Measurements from ENCODE around the gene TXNDC15.

TXNDC15 gene

GRCh38 chr5:134935711-134936602, 61.8 kb downstream of the TXNDC15 start:
- no CpG with 5 or more reads among the region's 12 CpGs for WGBS, 2 donors (ENCODE audit: extremely low coverage in 2 of 2, insufficient read length in 2 of 2, insufficient replicate concordance in 1 of 2)

GRCh38 chr5:134937526-134937925, 63.4 kb downstream of the TXNDC15 start:
- Histone ChIP-seq H3K9me3 (replicated peaks in 1 of 2; ENCODE audit: control insufficient read depth in 2 of 2, insufficient read depth in 1 of 2, low read depth in 1 of 2, low read length in 2 of 2) (no peaks in the 10 kb centered on the region), H2BK120ac (ENCODE audit: low read depth, low read length) (no peak overlapping the region), H2BK15ac (ENCODE audit: low read length) (no peak overlapping the region), H3K27ac (replicated peaks; ENCODE audit: low read length) (no peak overlapping the region), H2AFZ (ENCODE audit: low read length) (no peak overlapping the region), H4K8ac (ENCODE audit: low read depth, low read length) (no peak overlapping the region), H3K4me1 (ENCODE audit: control insufficient read depth in 2 of 2, insufficient read depth in 1 of 2, low read depth in 1 of 2, low read length in 2 of 2) (peaks cover 0 to 6% of the 10 kb centered on the region in 2 donors), H3K4me2 (ENCODE audit: insufficient read depth, low read length, poor library complexity, severe bottlenecking) (no peak overlapping the region), H4K91ac (ENCODE audit: low read depth, low read length, poor library complexity) (no peak overlapping the region), H3K79me1 (ENCODE audit: low read depth, low read length) (no peaks in the 10 kb centered on the region), H3K18ac (ENCODE audit: low read length) (no peak overlapping the region), H3K14ac (ENCODE audit: low read length) (no peak overlapping the region), H3K9ac (ENCODE audit: low read depth, low read length, poor library complexity) (no peak overlapping the region), H2BK12ac (ENCODE audit: low read length) (no peak overlapping the region), H3K4ac (ENCODE audit: low read length) (no peak overlapping the region), H3K4me3 (ENCODE audit: low read length in 2 of 2) (no peak overlapping the region), H2BK5ac (ENCODE audit: low read length) (no peak overlapping the region), H3K36me3 (replicated peaks in 1 of 2; ENCODE audit: control insufficient read depth in 2 of 2, insufficient read depth in 2 of 2, low read length in 2 of 2) (peaks cover 0 to 53% of the 10 kb centered on the region in 2 donors), H2AK5ac (ENCODE audit: low read depth, low read length) (no peak overlapping the region), H3K23ac (ENCODE audit: low read depth, low read length, poor library complexity) (no peak overlapping the region), H3K27me3 (ENCODE audit: control insufficient read depth in 3 of 3, insufficient read depth in 3 of 3, low read depth in 1 of 3, low read length in 3 of 3) (no peaks in the 10 kb centered on the region)
- DNase-seq (ENCODE audit: low spot score): no peak
- no CpG with 5 or more reads among the region's 8 CpGs for WGBS, 2 donors (ENCODE audit: extremely low coverage in 2 of 2, insufficient read length in 2 of 2, insufficient replicate concordance in 1 of 2)

More at GRCh38 chr5:134935711-134936602, 61.8 kb downstream of the TXNDC15 start:
- Histone ChIP-seq H2AK5ac (ENCODE audit: low read depth, low read length) (no peak overlapping the region), H2BK120ac (ENCODE audit: low read depth, low read length) (no peak overlapping the region), H3K4ac (ENCODE audit: low read length) (no peak overlapping the region), H3K9me3 (replicated peaks in 1 of 2; ENCODE audit: control insufficient read depth in 2 of 2, insufficient read depth in 1 of 2, low read depth in 1 of 2, low read length in 2 of 2) (no peaks in the 10 kb centered on the region), H4K8ac (ENCODE audit: low read depth, low read length) (no peak overlapping the region), H3K79me1 (ENCODE audit: low read depth, low read length) (no peaks in the 10 kb centered on the region), H3K36me3 (replicated peaks in 1 of 2; ENCODE audit: control insufficient read depth in 2 of 2, insufficient read depth in 2 of 2, low read length in 2 of 2) (peaks cover 0 to 54% of the 10 kb centered on the region in 2 donors), H2BK5ac (ENCODE audit: low read length) (no peak overlapping the region), H2BK12ac (ENCODE audit: low read length) (no peak overlapping the region), H3K4me3 (ENCODE audit: low read length in 2 of 2) (no peak overlapping the region), H3K9ac (ENCODE audit: low read depth, low read length, poor library complexity) (no peak overlapping the region), H4K91ac (ENCODE audit: low read depth, low read length, poor library complexity) (no peak overlapping the region), H2BK15ac (ENCODE audit: low read length) (no peak overlapping the region), H3K14ac (ENCODE audit: low read length) (no peak overlapping the region), H3K27ac (replicated peaks; ENCODE audit: low read length) (no peak overlapping the region), H3K23ac (ENCODE audit: low read depth, low read length, poor library complexity) (no peak overlapping the region), H2AFZ (ENCODE audit: low read length) (no peak overlapping the region), H3K27me3 (ENCODE audit: control insufficient read depth in 3 of 3, insufficient read depth in 3 of 3, low read depth in 1 of 3, low read length in 3 of 3) (no peaks in the 10 kb centered on the region), H3K18ac (ENCODE audit: low read length) (no peak overlapping the region), H3K4me2 (ENCODE audit: insufficient read depth, low read length, poor library complexity, severe bottlenecking) (no peak overlapping the region), H3K4me1 (ENCODE audit: control insufficient read depth in 2 of 2, insufficient read depth in 1 of 2, low read depth in 1 of 2, low read length in 2 of 2) (peaks cover 0 to 6% of the 10 kb centered on the region in 2 donors)
- DNase-seq (ENCODE audit: low spot score): no peak

GRCh38 chr5:134938030-134938429, 63.9 kb downstream of the TXNDC15 start:
- Histone ChIP-seq H3K4me3 (ENCODE audit: low read length in 2 of 2) (no peak overlapping the region), H3K23ac (ENCODE audit: low read depth, low read length, poor library complexity) (no peak overlapping the region), H3K4ac (ENCODE audit: low read length) (no peak overlapping the region), H3K36me3 (replicated peaks in 1 of 2; ENCODE audit: control insufficient read depth in 2 of 2, insufficient read depth in 2 of 2, low read length in 2 of 2) (peaks cover 0 to 48% of the 10 kb centered on the region in 2 donors), H2BK15ac (ENCODE audit: low read length) (no peak overlapping the region), H3K18ac (ENCODE audit: low read length) (peak overlapping the region; percentile 50), H3K14ac (ENCODE audit: low read length) (no peak overlapping the region), H2AFZ (ENCODE audit: low read length) (no peak overlapping the region), H3K9me3 (replicated peaks in 1 of 2; ENCODE audit: control insufficient read depth in 2 of 2, insufficient read depth in 1 of 2, low read depth in 1 of 2, low read length in 2 of 2) (no peaks in the 10 kb centered on the region), H3K4me2 (ENCODE audit: insufficient read depth, low read length, poor library complexity, severe bottlenecking) (no peak overlapping the region), H2BK120ac (ENCODE audit: low read depth, low read length) (no peak overlapping the region), H2BK5ac (ENCODE audit: low read length) (no peak overlapping the region), H4K91ac (ENCODE audit: low read depth, low read length, poor library complexity) (no peak overlapping the region), H3K79me1 (ENCODE audit: low read depth, low read length) (no peaks in the 10 kb centered on the region), H3K27ac (replicated peaks; ENCODE audit: low read length) (no peak overlapping the region), H4K8ac (ENCODE audit: low read depth, low read length) (no peak overlapping the region), H3K4me1 (ENCODE audit: control insufficient read depth in 2 of 2, insufficient read depth in 1 of 2, low read depth in 1 of 2, low read length in 2 of 2) (peaks cover 0 to 6% of the 10 kb centered on the region in 2 donors), H2AK5ac (ENCODE audit: low read depth, low read length) (no peak overlapping the region), H2BK12ac (ENCODE audit: low read length) (no peak overlapping the region), H3K9ac (ENCODE audit: low read depth, low read length, poor library complexity) (no peak overlapping the region), H3K27me3 (ENCODE audit: control insufficient read depth in 3 of 3, insufficient read depth in 3 of 3, low read depth in 1 of 3, low read length in 3 of 3) (no peaks in the 10 kb centered on the region)
- DNase-seq (ENCODE audit: low spot score): no peak
- WGBS, 2 donors (ENCODE audit: extremely low coverage in 2 of 2, insufficient read length in 2 of 2, insufficient replicate concordance in 1 of 2): no CpG with 5 or more reads among the region's 6 CpGs

GRCh38 chr5:134939500-134939899, 65.3 kb downstream of the TXNDC15 start:
- Histone ChIP-seq H2BK12ac (ENCODE audit: low read length) (no peak overlapping the region), H2BK15ac (ENCODE audit: low read length) (no peak overlapping the region), H3K79me1 (ENCODE audit: low read depth, low read length) (no peaks in the 10 kb centered on the region), H3K27me3 (ENCODE audit: control insufficient read depth in 3 of 3, insufficient read depth in 3 of 3, low read depth in 1 of 3, low read length in 3 of 3) (no peaks in the 10 kb centered on the region), H3K4me1 (ENCODE audit: control insufficient read depth in 2 of 2, insufficient read depth in 1 of 2, low read depth in 1 of 2, low read length in 2 of 2) (peaks cover 0 to 6% of the 10 kb centered on the region in 2 donors), H2BK5ac (ENCODE audit: low read length) (no peak overlapping the region), H4K91ac (ENCODE audit: low read depth, low read length, poor library complexity) (no peak overlapping the region), H3K9me3 (replicated peaks in 1 of 2; ENCODE audit: control insufficient read depth in 2 of 2, insufficient read depth in 1 of 2, low read depth in 1 of 2, low read length in 2 of 2) (no peaks in the 10 kb centered on the region), H3K9ac (ENCODE audit: low read depth, low read length, poor library complexity) (no peak overlapping the region), H3K27ac (replicated peaks; ENCODE audit: low read length) (no peak overlapping the region), H4K8ac (ENCODE audit: low read depth, low read length) (no peak overlapping the region), H3K14ac (ENCODE audit: low read length) (no peak overlapping the region), H3K4me2 (ENCODE audit: insufficient read depth, low read length, poor library complexity, severe bottlenecking) (no peak overlapping the region), H3K36me3 (replicated peaks in 1 of 2; ENCODE audit: control insufficient read depth in 2 of 2, insufficient read depth in 2 of 2, low read length in 2 of 2) (peaks cover 0 to 41% of the 10 kb centered on the region in 2 donors), H3K18ac (ENCODE audit: low read length) (no peak overlapping the region), H2AK5ac (ENCODE audit: low read depth, low read length) (no peak overlapping the region), H3K4ac (ENCODE audit: low read length) (no peak overlapping the region), H2AFZ (ENCODE audit: low read length) (no peak overlapping the region), H2BK120ac (ENCODE audit: low read depth, low read length) (no peak overlapping the region), H3K4me3 (ENCODE audit: low read length in 2 of 2) (no peak overlapping the region), H3K23ac (ENCODE audit: low read depth, low read length, poor library complexity) (no peak overlapping the region)
- no CpG with 5 or more reads among the region's 1 CpG for WGBS, 2 donors (ENCODE audit: extremely low coverage in 2 of 2, insufficient read length in 2 of 2, insufficient replicate concordance in 1 of 2)
- DNase-seq (ENCODE audit: low spot score): no peak

Data from neuronal stem cell (in vitro differentiated cells).